Measurements from ENCODE around the gene TMEM184A. TPM values are rescaled to one million over a fixed set of nuclear protein-coding genes. Genes with fewer than 3 reads are reported as not detected.

The TMEM184A gene
- total RNA-seq, 2 donors from 2014 or later = 1.5 TPM; not detected in 1

GRCh38 chr7:1545417-1546246, 10.4 kb downstream of the TMEM184A start:
- H3K4me3 ChIP-seq = no peak overlapping the region
- ATAC-seq (ENCODE audit: insufficient number of reproducible peaks, low FRiP score, low read depth) = no peak
- no peaks in the 10 kb centered on the region for H3K27me3 ChIP-seq (replicated peaks; ENCODE audit: insufficient read depth)
- no peak for TF ChIP-seq CTCF (IDR thresholded peaks at IDR 0.05)
- no peaks in the 10 kb centered on the region for H3K4me1 ChIP-seq (ENCODE audit: control insufficient read depth in 1 of 2, low read depth in 2 of 2)
- peaks cover 30% of the 10 kb centered on the region for H3K36me3 ChIP-seq
- no peaks in the 10 kb centered on the region for H3K9me3 ChIP-seq
- H3K27ac ChIP-seq = no peak overlapping the region
- no peak for DNase-seq (ENCODE audit: low spot score)

- Histone ChIP-seq H3K27ac (no peak overlapping the region), H3K4me3 (no peak overlapping the region), H3K4me1 (ENCODE audit: control insufficient read depth in 1 of 2, low read depth in 2 of 2) (peaks cover 0 to 1% of the 10 kb centered on the region in 2 donors), H3K36me3 (peaks cover 35% of the 10 kb centered on the region), H3K9me3 (no peaks in the 10 kb centered on the region), H3K27me3 (replicated peaks; ENCODE audit: insufficient read depth) (no peaks in the 10 kb centered on the region)
- no peak for ATAC-seq (ENCODE audit: insufficient number of reproducible peaks, low FRiP score, low read depth)
- TF ChIP-seq CTCF (IDR thresholded peaks at IDR 0.05) = no peak
- no peak for DNase-seq (ENCODE audit: low spot score)
Observed at GRCh38 chr7:1544896-1545416, 11.0 kb downstream of the TMEM184A start.

GRCh38 chr7:1544178-1544895, 11.7 kb downstream of the TMEM184A start:
- Histone ChIP-seq H3K36me3 (peaks cover 42% of the 10 kb centered on the region), H3K4me3 (no peak overlapping the region), H3K4me1 (ENCODE audit: control insufficient read depth in 1 of 2, low read depth in 2 of 2) (peaks cover 3 to 7% of the 10 kb centered on the region in 2 donors), H3K27me3 (replicated peaks; ENCODE audit: insufficient read depth) (no peaks in the 10 kb centered on the region), H3K9me3 (no peaks in the 10 kb centered on the region), H3K27ac (no peak overlapping the region)
- DNase-seq (ENCODE audit: low spot score) = no peak
- no peak for ATAC-seq (ENCODE audit: insufficient number of reproducible peaks, low FRiP score, low read depth)
- no peak for TF ChIP-seq CTCF (IDR thresholded peaks at IDR 0.05)

- DNase-seq (ENCODE audit: low spot score) (no peak), ATAC-seq (ENCODE audit: insufficient number of reproducible peaks, low FRiP score, low read depth) (no peak)
- Histone ChIP-seq H3K9me3 (no peaks in the 10 kb centered on the region), H3K4me3 (no peak overlapping the region), H3K27me3 (replicated peaks; ENCODE audit: insufficient read depth) (no peaks in the 10 kb centered on the region), H3K27ac (no peak overlapping the region), H3K36me3 (peaks cover 45% of the 10 kb centered on the region), H3K4me1 (ENCODE audit: control insufficient read depth in 1 of 2, low read depth in 2 of 2) (peaks cover 4 to 13% of the 10 kb centered on the region in 2 donors)
- no peak for TF ChIP-seq CTCF (IDR thresholded peaks at IDR 0.05)
Observed at GRCh38 chr7:1543826-1544177, 12.2 kb downstream of the TMEM184A start.

All from thoracic aorta (tissue), 2 donors.